Measurements from ENCODE around the gene BARHL2.

BARHL2 gene

DNA sequence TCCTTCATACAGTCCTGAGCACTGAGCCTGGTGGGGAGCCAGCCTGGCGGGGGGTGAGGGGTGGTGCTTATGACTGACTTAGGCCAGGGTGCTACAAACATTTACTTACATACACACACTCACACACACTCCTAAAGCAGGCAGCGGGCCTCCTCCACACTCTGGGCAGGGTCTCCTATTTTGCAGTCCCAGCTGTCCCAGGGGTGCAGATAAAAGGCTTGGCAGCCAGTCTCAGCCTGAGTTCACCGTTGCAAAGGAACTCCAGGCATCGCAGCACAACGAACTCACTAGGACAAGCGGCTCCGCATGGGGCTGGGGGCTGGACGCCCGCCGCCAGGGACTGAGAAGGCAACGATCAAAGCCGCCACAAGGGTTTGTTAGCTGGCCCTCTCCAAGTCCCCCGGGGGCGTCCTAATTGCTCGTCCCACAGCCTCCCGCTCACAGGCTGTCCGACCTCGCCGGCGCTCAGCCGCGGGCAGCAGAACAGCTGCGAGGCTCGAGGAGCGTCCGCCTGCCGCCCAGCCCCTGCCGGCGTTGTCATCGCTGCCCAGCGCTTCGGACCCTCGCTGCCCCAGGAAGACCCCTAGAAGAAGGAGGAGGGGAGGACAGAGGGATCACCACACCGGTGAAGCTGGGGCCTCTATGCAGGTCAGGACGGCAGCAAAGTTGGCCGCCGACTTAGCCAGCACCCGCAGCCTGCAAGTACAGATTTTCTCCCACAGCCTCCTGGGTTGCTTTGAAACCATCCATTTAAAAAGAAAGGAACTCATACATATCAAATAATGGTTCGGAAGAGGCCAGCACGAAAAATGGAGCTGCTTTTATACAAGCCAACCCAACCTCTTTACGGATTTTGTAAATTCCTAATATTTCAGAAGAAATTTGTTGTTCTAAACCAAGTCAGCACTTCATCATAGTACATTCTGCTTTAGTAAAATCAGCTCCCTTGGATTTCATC lies 6.2 kb downstream of the BARHL2 start:
- DNase-seq (ENCODE audit: low read depth in 2 of 2), result no peak

DNA sequence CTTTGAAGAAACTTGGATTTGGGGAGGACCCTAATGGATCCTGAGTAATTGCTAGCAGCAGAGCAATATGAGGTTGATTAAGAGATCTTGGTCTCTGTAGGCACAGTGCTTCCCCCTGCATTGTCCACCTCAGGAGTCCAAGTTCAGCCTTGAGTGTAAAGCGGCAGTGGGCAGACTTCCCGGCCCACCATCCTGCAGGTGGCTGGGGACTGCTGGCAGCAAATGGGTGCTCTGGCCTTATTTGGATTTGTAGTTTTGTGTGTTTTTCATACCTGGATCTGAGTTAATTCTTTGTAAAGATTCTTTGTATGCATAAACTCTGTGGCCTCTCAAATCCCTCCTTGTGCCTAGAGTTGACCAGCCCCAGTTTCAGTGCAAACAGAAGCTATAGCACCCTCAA lies 7.6 kb downstream of the BARHL2 start:
- DNase-seq (ENCODE audit: low read depth in 2 of 2), result no peak

DNA sequence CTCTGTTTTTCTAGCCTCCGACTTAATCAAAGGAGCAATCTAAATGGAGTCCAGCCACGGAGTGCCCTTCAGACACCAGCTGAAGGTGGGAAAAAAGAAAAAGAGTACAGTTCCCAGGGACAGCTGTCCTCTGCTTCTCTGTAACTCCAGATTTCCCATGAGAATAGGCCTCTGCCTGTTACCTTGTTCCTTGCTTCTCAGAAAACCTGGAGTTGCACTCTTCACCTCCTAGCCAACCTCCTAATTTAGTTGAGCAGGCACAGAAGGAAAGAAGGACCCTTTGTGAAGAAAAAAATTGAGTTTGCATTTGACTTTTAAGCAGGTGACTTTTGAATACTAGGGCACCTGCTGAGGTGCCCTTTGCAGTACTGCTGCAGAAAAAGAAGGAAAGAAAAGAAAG lies 8.3 kb downstream of the BARHL2 start:
- no peak for DNase-seq (ENCODE audit: low read depth in 2 of 2)

DNA sequence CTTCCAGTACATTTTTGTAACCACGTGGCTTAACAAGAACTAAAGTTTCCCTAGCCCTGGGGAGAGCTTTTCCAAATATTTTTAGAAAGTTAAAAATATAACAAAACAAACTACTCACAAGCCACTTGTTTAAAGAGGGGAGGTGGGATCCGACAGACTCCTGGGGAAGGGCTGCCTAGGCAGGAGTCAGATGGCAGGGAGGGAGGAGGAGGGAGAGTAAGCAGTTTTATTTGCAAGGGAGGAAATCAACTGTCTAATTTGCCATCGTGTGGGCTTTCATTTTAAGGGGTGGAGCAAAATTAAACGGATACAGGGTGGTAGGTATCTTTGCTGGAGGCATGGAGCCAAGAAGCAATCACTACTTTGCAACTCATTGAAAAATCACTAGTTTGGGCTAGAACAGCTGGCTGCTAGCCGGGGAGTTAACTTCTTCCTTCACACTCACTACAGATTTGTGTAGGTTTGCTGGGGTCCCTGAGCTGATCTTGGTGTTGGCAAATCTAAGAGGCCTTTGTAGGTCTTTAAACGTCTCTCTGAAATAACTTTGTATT lies 8.8 kb downstream of the BARHL2 start:
- DNase-seq (ENCODE audit: low read depth in 2 of 2), result no peak

DNA sequence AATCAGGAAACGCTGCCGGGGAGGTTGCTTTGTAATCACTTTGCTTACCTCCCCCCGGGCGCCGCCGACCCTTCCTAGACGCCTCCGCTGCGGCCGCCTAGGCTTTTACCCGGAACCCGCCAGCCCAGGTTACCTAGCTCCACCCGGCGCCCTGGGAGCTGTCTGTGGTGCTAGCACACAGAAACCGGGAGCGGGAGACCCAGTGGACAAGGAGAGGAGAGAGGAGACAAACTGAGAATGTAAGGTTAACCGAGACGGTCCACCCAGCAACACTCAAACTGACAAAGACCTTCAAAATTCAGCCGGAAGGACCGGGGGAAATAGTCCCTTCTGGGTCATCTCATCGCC lies 9.8 kb downstream of the BARHL2 start:
- no peak for DNase-seq (ENCODE audit: low read depth in 2 of 2)

DNA sequence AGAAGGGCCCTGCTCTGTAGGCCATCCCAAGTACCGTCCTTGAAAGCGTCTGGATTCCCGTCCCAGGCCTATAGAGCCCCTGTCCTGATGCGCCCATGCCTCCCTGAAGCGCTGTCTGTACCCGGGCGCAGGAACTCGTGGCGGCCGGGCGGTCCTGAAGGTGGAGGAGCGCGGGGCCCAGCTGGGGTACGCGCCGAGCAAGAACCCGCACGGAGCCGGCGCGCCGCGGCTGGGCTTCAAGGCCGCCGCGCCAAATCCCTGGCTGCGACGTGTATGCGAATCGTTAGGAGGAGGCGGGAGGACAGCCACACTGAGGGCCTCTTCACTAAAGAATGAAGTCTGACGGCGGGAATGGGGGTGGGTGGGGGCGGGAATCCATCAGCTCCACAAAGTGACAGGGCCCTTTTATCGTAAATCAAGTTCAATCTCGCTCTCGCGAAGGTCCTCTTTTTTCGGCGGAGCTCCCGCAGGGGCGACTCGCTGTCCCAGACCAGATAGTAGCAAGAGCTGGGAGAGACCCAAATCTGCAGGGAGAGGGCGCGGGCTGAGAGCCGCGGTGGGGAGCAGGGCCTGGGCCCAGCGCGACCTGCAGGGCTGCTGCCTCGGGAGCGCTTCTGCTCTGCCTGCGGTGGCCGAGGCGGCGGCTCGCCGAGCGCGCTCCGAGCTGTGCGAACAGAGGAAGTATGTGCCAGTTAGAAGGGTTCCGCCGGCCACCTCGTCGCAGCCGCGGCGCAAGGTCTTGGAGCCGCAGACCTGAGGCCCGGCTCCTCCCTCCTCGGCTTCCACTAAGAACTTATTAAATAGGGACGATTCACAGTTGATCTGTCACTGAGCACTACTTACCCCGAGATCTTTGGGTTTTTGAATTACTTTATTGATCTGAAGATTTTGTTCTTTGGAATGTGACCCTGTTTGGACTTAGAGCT lies 10.4 kb downstream of the BARHL2 start:
- no peak for DNase-seq (ENCODE audit: low read depth in 2 of 2)

DNA sequence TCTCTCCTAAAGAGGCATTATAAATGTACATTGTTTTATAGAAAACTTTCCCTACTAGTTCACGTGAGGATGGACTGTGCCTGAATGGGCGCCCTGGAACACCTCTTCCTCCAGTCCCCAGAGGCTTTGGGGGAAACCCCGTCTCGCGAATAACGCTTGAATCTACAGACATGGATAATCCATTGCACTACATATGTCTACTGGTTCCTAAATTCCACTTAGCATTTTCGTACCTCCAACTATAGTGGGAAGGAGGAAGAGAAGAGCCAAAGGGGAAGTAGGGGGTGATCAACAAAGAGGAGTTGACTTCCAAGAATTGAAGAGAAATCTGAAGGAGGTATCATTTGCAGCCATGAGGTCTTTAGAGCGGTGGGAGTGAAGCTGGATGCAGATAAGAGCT lies 11.1 kb downstream of the BARHL2 start:
- DNase-seq (ENCODE audit: low read depth in 2 of 2), result no peak

DNA sequence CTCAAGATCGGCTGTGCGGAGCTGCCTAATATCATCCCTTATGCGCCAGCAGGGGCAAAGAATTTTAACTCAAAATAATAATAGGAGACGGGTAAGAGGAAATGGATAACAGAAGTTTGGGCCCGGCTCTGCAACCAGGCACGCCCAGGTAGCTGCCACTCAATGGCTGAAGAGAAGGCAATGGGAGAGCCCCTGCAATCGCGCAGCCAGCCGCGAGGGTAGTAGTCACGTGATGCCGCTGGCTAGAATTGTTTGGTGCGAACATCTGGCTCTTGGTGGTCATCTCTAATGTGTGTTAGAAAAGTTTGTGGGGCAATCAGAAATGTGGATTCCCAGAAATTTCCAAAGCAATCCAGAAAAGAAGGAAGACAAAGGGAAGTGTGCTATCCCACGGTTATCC lies 12.3 kb downstream of the BARHL2 start:
- no peak for DNase-seq (ENCODE audit: low read depth in 2 of 2)

DNA sequence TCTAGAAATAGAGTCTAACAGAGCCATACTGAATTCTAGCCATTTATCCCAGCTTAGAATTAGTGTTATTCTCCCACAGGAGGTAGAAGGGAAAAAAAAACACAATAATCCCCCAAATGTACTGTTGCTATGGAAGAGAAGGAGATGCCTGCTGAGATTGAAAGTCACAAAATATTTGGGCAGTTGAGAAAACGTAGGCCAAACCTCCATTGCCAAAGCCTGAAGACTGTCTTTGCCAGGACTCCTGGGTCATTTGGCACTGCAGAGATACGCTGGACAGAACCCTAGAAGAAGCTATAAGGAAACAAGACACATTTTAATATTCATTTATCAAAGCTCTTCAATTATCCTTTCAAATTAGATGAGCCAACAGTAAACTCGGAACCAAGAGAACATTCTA lies 22.3 kb downstream of the BARHL2 start:
- no peak for DNase-seq (ENCODE audit: low read depth in 2 of 2)

DNA sequence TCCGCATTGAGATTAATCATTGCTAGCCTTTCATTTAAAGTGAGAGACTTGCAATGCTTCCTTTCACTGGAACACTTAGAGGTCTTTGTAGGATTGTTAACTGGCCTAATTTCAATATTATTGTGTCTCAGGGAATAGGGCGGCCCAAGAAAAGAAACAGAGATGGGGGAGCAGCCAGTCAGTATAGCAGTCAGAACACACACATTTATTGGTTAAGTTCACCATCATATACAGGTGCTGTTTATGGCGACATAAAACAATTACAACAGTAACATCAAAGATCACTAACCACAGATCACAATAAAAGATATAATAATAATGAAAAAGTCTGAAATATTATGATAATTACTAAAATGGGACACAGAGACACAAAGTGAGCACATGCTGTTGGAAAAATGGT lies 29.4 kb downstream of the BARHL2 start:
- DNase-seq (ENCODE audit: low read depth in 2 of 2), result no peak

DNA sequence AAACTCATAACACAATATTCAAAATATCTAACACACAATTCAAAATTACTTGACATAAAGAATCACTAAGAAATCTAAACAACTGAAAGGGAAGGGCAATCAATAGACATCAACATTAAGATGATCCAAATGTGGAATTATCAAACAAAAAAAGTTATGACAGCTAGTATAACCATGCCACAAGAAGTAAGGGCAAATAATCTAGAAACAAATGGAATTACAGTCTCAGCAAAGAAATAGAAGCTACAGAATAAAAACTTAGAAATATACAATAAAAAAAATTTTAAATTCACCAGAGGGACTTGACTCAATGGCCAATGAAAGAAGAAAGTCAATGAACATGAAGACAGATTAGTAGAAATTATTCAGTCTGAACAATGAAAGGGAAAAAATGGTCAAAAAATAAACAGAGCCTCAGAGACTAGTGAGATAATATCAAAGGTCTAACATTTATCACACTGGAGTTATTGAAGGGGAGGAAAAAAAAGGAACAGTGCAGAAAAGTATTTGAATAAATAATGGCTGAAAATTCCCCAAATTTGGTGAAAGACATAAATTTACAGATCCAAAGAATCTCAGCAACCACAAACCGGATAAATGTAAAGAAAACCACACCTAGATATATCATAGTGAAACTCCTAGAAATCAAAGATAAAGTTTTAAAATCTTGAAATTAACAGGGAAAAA lies 41.8 kb downstream of the BARHL2 start:
- no peak for DNase-seq (ENCODE audit: low read depth in 2 of 2)

DNA sequence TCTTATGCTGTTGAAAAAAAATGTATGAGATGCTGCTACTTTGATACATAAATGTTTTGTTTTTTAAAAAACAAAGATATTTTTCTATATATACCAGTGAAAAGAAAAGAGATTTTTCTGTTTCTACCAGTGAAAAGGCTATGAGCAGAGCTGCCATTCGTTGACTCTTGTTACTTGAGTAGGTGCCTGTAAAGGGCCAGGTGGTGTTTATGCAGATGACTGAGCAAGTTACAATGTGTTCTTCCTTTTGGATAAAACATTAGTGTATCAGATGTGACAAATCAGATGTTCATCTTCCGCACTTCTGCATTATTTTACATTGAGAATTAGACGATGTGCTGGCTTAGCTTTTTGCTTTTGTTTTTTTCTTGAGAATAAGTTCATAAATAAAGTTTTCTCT lies 45.4 kb downstream of the BARHL2 start:
- DNase-seq (ENCODE audit: low read depth in 2 of 2), result no peak

DNA sequence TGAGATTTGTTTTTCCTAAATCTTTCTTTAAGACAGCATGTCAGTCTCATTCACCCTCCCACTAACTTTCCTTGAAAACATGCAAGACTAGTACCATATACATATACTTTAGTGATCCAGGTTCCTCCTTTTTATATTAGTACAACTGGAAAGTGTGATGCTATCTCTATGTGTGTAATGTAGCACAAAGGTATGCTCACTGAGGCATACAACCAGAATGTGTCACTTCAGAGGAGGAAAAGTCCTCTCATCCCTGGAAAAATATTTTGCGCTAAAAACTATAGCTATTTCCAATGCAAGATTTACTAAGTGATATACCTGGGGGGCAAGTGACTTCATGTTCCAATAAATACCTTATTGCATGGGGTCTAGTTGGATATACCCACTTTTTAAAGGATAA lies 45.9 kb downstream of the BARHL2 start:
- DNase-seq (ENCODE audit: low read depth in 2 of 2), result no peak
